PC-9 (cell line): Measurements from ENCODE around the gene LGI1. TPM values are rescaled to one million over a fixed set of nuclear protein-coding genes. Genes with fewer than 3 reads are reported as not detected.

Experiments
- BruUV-seq: library from RNA; stranded (reverse); fragments of 400-500 nt; replicated peaks from 2 replicates; lab custom pipeline; 2021; lab: Mats Ljungman, UMichigan
- CTCF ChIA-PET: fragments of 300-600 bp; sonication (Branson Sonifier 250); formaldehyde crosslinking; loops from one replicate; lab custom pipeline; 2022; ENCODE audit warnings: antibody characterized with exemption; lab: Charles Lee
- POLR2A ChIA-PET: fragments of 300-600 bp; sonication (Branson Sonifier 250); formaldehyde crosslinking; loops from one replicate; lab custom pipeline; 2022; ENCODE audit warnings: antibody characterized with exemption; ENCODE audit not compliant: unreplicated experiment; lab: Charles Lee
- DNase-seq, 2 experiments: peaks; one replicate each; pipeline versions ENCODE4 v3.0.0 to v3.0.0-alpha.2; 2015 to 2022; ENCODE audit warnings: mixed read lengths in 1 of 2
- H2AFZ ChIP-seq: fragments of 200-600 bp; sonication (generic); 2 replicates; pipeline ENCODE4 v1.8.1; 2017; ENCODE audit warnings: antibody characterized with exemption
- H3F3A ChIP-seq: fragments of 200-600 bp; sonication (generic); 2 replicates; pipeline ENCODE4 v1.8.1; 2017; ENCODE audit warnings: antibody characterized with exemption, mild to moderate bottlenecking, low read depth; ENCODE audit not compliant: insufficient read depth
- H3K27ac ChIP-seq: fragments of 200-600 bp; sonication (generic); 2 replicates; pipeline ENCODE4 v1.6.1; 2016; ENCODE audit warnings: mixed run types
- H3K27me3 ChIP-seq: fragments of 200-600 bp; sonication (generic); 2 replicates; pipeline ENCODE4 v1.6.1; 2016; ENCODE audit warnings: low read depth, mixed run types; ENCODE audit not compliant: insufficient read depth
- H3K36me3 ChIP-seq: fragments of 200-600 bp; sonication (generic); 2 replicates; pipeline ENCODE4 v1.6.1; 2016; ENCODE audit warnings: low read depth, mixed run types
- H3K4me1 ChIP-seq: fragments of 200-600 bp; sonication (generic); replicated peaks from 2 replicates; pipeline ENCODE4 v1.6.1; 2016; ENCODE audit warnings: mixed run types; ENCODE audit not compliant: insufficient read depth
- H3K4me2 ChIP-seq: fragments of 200-600 bp; sonication (generic); 2 replicates; pipeline ENCODE4 v1.6.1; 2017; ENCODE audit warnings: mixed run types
- H3K4me3 ChIP-seq: fragments of 200-600 bp; sonication (generic); 2 replicates; pipeline ENCODE4 v1.6.1; 2016; ENCODE audit warnings: mixed run types
- H3K79me2 ChIP-seq: fragments of 200-600 bp; sonication (generic); 2 replicates; pipeline ENCODE4 v1.6.1; 2017; ENCODE audit warnings: low read depth, mixed run types
- H3K9me2 ChIP-seq: fragments of 200-600 bp; sonication (generic); 2 replicates; pipeline ENCODE4 v1.8.1; 2017; ENCODE audit warnings: mild to moderate bottlenecking; ENCODE audit not compliant: insufficient read depth
- H3K9me3 ChIP-seq: fragments of 200-600 bp; sonication (generic); 2 replicates; pipeline ENCODE4 v1.8.1; 2016; ENCODE audit warnings: low read depth; ENCODE audit not compliant: insufficient read depth
- H4K20me1 ChIP-seq: fragments of 200-600 bp; sonication (generic); 2 replicates; pipeline ENCODE4 v1.8.1; 2017; ENCODE audit not compliant: insufficient read depth
- CTCF ChIP-seq: fragments of 200-600 bp; sonication (generic); conservative IDR thresholded peaks from 2 replicates; pipeline ENCODE4 v1.6.1; 2017; ENCODE audit warnings: mixed run types, antibody characterized with exemption, mild to moderate bottlenecking, moderate library complexity
- EZH2 ChIP-seq: fragments of 200-600 bp; sonication (generic); IDR thresholded peaks from 2 replicates; pipeline ENCODE4 v1.8.0; 2017; ENCODE audit warnings: antibody characterized with exemption, low read depth
- intact Hi-C: fragments of 100-400 bp; cut with micrococcal nuclease; formaldehyde crosslinking; loops from one replicate; pipeline ENCODE4 v1.10.0; 2022; ENCODE audit not compliant: unreplicated experiment
- total RNA-seq: library from RNA; stranded (reverse); gene quantifications from 2 replicates; pipeline ENCODE4 v1.2.3, GENCODE V29; 2021

LGI1 gene
- total RNA-seq, 1 experiment from 2014 or later, result not detected

GRCh38 chr10:93758508-93758885 lies 761 bp downstream of the LGI1 start:
- no peaks in the 10 kb centered on the region for H3K79me2 ChIP-seq
- H2AFZ ChIP-seq, result no peak overlapping the region
- H3K27ac ChIP-seq, result no peak overlapping the region
- TF ChIP-seq CTCF (no peak), EZH2 (no peak)
- no peaks in the 10 kb centered on the region for H3F3A ChIP-seq
- no TSS peak for BruUV-seq
- POLR2A ChIA-PET, result no interaction called here
- H3K4me2 ChIP-seq, result no peak overlapping the region
- no peaks in the 10 kb centered on the region; the same call in 1 of the 2 replicates for H3K4me1 ChIP-seq
- H3K9me2 ChIP-seq, result no peaks in the 10 kb centered on the region
- no peaks in the 10 kb centered on the region for H3K27me3 ChIP-seq
- intact Hi-C loops, result no loop called here
- H3K4me3 ChIP-seq, result no peak overlapping the region
- CTCF ChIA-PET, result no interaction called here
- H4K20me1 ChIP-seq, result no peaks in the 10 kb centered on the region
- no peak for DNase-seq
- H3K36me3 ChIP-seq, result no peaks in the 10 kb centered on the region
- H3K9me3 ChIP-seq, result no peaks in the 10 kb centered on the region

- intact Hi-C loops, result no loop called here
- no peak overlapping the region for H2AFZ ChIP-seq
- CTCF ChIA-PET, result no interaction called here
- H3K4me3 ChIP-seq, result no peak overlapping the region
- no peaks in the 10 kb centered on the region for H4K20me1 ChIP-seq
- POLR2A ChIA-PET, result no interaction called here
- no peaks in the 10 kb centered on the region for H3K9me3 ChIP-seq
- no peaks in the 10 kb centered on the region for H3F3A ChIP-seq
- no peak overlapping the region for H3K4me2 ChIP-seq
- H3K36me3 ChIP-seq, result no peaks in the 10 kb centered on the region
- no peak for DNase-seq
- no peaks in the 10 kb centered on the region for H3K9me2 ChIP-seq
- TF ChIP-seq EZH2 (no peak), CTCF (no peak)
- no TSS peak for BruUV-seq
- no peak overlapping the region for H3K27ac ChIP-seq
- H3K4me1 ChIP-seq, result no peaks in the 10 kb centered on the region
- no peaks in the 10 kb centered on the region for H3K79me2 ChIP-seq
- no peaks in the 10 kb centered on the region for H3K27me3 ChIP-seq
These were observed 1.2 kb downstream of the LGI1 start for GRCh38 chr10:93758891-93759410.

- ChIA-PET CTCF (no interaction called here), POLR2A (no interaction called here)
- Histone ChIP-seq H3K27ac (no peak overlapping the region), H3F3A (no peaks in the 10 kb centered on the region), H3K79me2 (no peaks in the 10 kb centered on the region), H3K27me3 (no peaks in the 10 kb centered on the region), H3K36me3 (no peaks in the 10 kb centered on the region), H3K4me2 (no peak overlapping the region), H3K4me1 (no peaks in the 10 kb centered on the region), H2AFZ (no peak overlapping the region), H3K9me2 (no peaks in the 10 kb centered on the region), H3K9me3 (no peaks in the 10 kb centered on the region), H3K4me3 (no peak overlapping the region), H4K20me1 (no peaks in the 10 kb centered on the region)
- BruUV-seq, result no TSS peak
- DNase-seq, result no peak
- TF ChIP-seq EZH2, result no peak
- TF ChIP-seq CTCF, result no peak
- intact Hi-C loops, result no loop called here
These were observed 2.8 kb downstream of the LGI1 start for GRCh38 chr10:93760490-93760889.
